B cell (primary cell): Measurements from ENCODE around the gene SLC6A5. TPM values are rescaled to one million over a fixed set of nuclear protein-coding genes. Genes with fewer than 3 reads are reported as not detected.

Source experiments
- ATAC-seq: fragments of 200-7000 bp; cut with Tn5 transposase; one replicate; pipeline ENCODE4 v1.10.0; 2021; ENCODE audit warnings: low read depth, mild to moderate bottlenecking, moderate number of reproducible peaks, moderate library complexity
- CTCF ChIA-PET: fragments of 350-600 bp; sonication (Branson Sonifier 250); formaldehyde crosslinking; loops from one replicate; lab custom pipeline; 2021; ENCODE audit warnings: antibody characterized with exemption, inconsistent platforms; lab: Charles Lee
- POLR2A ChIA-PET: fragments of 350-600 bp; sonication (Branson Sonifier 250); formaldehyde crosslinking; loops from one replicate; lab custom pipeline; 2021; ENCODE audit warnings: antibody characterized with exemption; lab: Charles Lee
- DNase-seq: peaks from one replicate; pipeline ENCODE4 v3.0.0; 2013
- H2AFZ ChIP-seq: 2 replicates; pipeline ENCODE4 v1.6.1; 2012; ENCODE audit warnings: mild to moderate bottlenecking, low read depth, low read length; ENCODE audit not compliant: insufficient read depth, poor library complexity, severe bottlenecking
- H3K27ac ChIP-seq, 2 donors: 1 replicate in 1 of 2; 2 replicates in 1 of 2; pipeline ENCODE4 v1.5.1; 2012 to 2013; ENCODE audit warnings: low read length in 2 of 2, mild to moderate bottlenecking in 2 of 2, moderate library complexity in 1 of 2
- H3K27me3 ChIP-seq, 4 experiments: fragments of 200-600 bp in 1 of 4; sonication (generic) in 1 of 4; replicated peaks in 1 of 4; 1 replicate in 2 of 4; 2 replicates in 2 of 4; pipeline versions ENCODE4 v1.6.1 to v1.7.0; 2013 to 2016; ENCODE audit warnings: low read length in 3 of 4, mild to moderate bottlenecking in 2 of 4, mixed read lengths in 1 of 4, moderate library complexity in 1 of 4; ENCODE audit not compliant: insufficient read depth in 4 of 4, control insufficient read depth in 3 of 4; ENCODE audit errors: control extremely low read depth in 1 of 4
- H3K36me3 ChIP-seq, 2 experiments: replicated peaks in 1 of 2; 1 replicate in 1 of 2; 2 replicates in 1 of 2; pipeline versions ENCODE4 v1.6.1 to v1.7.1; 2013; ENCODE audit warnings: low read length in 1 of 2; ENCODE audit not compliant: insufficient read depth in 2 of 2, control insufficient read depth in 1 of 2; ENCODE audit errors: control extremely low read depth in 1 of 2, extremely low read depth in 1 of 2
- H3K4me1 ChIP-seq, 2 donors: fragments of 200-600 bp in 1 of 2; sonication (generic) in 1 of 2; 1 replicate in 1 of 2; 2 replicates in 1 of 2; pipeline versions ENCODE4 v1.5.1 to v1.6.1; 2013 to 2017; ENCODE audit warnings: low read length in 2 of 2; ENCODE audit not compliant: control insufficient read depth in 2 of 2, insufficient read depth in 2 of 2
- H3K4me2 ChIP-seq: replicated peaks from 2 replicates; pipeline ENCODE3; 2012; ENCODE audit warnings: mild to moderate bottlenecking, low read depth, low read length; ENCODE audit not compliant: poor library complexity, severe bottlenecking
- H3K4me3 ChIP-seq, 5 experiments: fragments of 200-600 bp in 1 of 5; sonication (generic) in 1 of 5; 1 replicate in 3 of 5; 2 replicates in 2 of 5; pipeline versions ENCODE4 v1.5.1 to v1.7.0; 2011 to 2016; ENCODE audit warnings: low read length in 4 of 5, mild to moderate bottlenecking in 4 of 5, low read depth in 2 of 5, control low read depth in 1 of 5, moderate library complexity in 1 of 5; ENCODE audit not compliant: insufficient read depth in 1 of 5; ENCODE audit errors: control extremely low read depth in 1 of 5, extremely low read depth in 1 of 5
- H3K79me2 ChIP-seq: fragments of 200-600 bp; sonication (generic); one replicate; pipeline ENCODE4 v1.6.0; 2016; ENCODE audit warnings: low read length; ENCODE audit not compliant: control insufficient read depth, insufficient read depth
- H3K9ac ChIP-seq: fragments of 200-600 bp; sonication (generic); 2 replicates; pipeline ENCODE4 v1.6.1; 2017; ENCODE audit warnings: mild to moderate bottlenecking, low read length, moderate library complexity
- H3K9me3 ChIP-seq, 3 donors: one replicate each; pipeline versions ENCODE4 v1.6.1 to v1.7.1; 2013; ENCODE audit warnings: low read length in 2 of 3; ENCODE audit not compliant: control insufficient read depth in 2 of 3, insufficient read depth in 1 of 3; ENCODE audit errors: control extremely low read depth in 1 of 3
- H4K20me1 ChIP-seq: 2 replicates; pipeline ENCODE4 v1.6.0; 2012; ENCODE audit warnings: mild to moderate bottlenecking, low read length; ENCODE audit not compliant: insufficient read depth, control insufficient read depth, poor library complexity, severe bottlenecking
- H3K27ac Mint-ChIP-seq: one replicate; pipeline ENCODE4 v1.8.0; 2021; ENCODE audit warnings: mixed read lengths
- H3K27me3 Mint-ChIP-seq: one replicate; pipeline ENCODE4 v1.8.0; 2021; ENCODE audit warnings: mixed read lengths
- H3K4me1 Mint-ChIP-seq: one replicate; pipeline ENCODE4 v1.8.0; 2021; ENCODE audit warnings: mixed read lengths
- H3K4me3 Mint-ChIP-seq: one replicate; pipeline ENCODE4 v1.8.0; 2021; ENCODE audit warnings: mixed read lengths
- H3K9me3 Mint-ChIP-seq: one replicate; pipeline ENCODE4 v1.8.0; 2022; ENCODE audit warnings: mixed read lengths; ENCODE audit not compliant: insufficient read depth
- CTCF ChIP-seq: fragments of 200-600 bp; IDR thresholded peaks from one replicate; pipeline ENCODE4 v1.8.0; 2022; ENCODE audit warnings: antibody characterized with exemption, mild to moderate bottlenecking
- EZH2 ChIP-seq: IDR thresholded peaks from 2 replicates; pipeline ENCODE4 v1.6.1; 2012; ENCODE audit warnings: borderline replicate concordance, low read depth, mild to moderate bottlenecking, moderate library complexity, low read length; ENCODE audit not compliant: insufficient read depth, poor library complexity, severe bottlenecking
- WGBS: methylation state at CpG from one replicate; pipeline ENCODE4 v1.1.5; 2013; ENCODE audit warnings: missing lambda C conversion rate; ENCODE audit not compliant: insufficient coverage; 5-methylcytosine and 5-hydroxymethylcytosine counted together
- intact Hi-C: fragments of 100-400 bp; cut with micrococcal nuclease; formaldehyde crosslinking; loops from one replicate; pipeline ENCODE4 v1.10.0; 2022
- polyA plus RNA-seq: library from polyadenylated mRNA; depleted of rRNA; stranded (reverse); fragments of >200 nt; gene quantifications from 2 replicates; pipeline ENCODE4 v1.2.3, GENCODE V29; 2012
- total RNA-seq, 2 donors: library from RNA; stranded (reverse); fragments of 120-200 nt in 1 of 2; gene quantifications; 1 replicate in 1 of 2; 2 replicates in 1 of 2; pipeline versions ENCODE4 v1.2.3 to v1.2.4, GENCODE V29; 2013 to 2022

Gene SLC6A5
- total and polyA plus RNA-seq, 2 donors (not counting 1 experiment from before 2014, with no cell fraction given), result not detected

- 100% methylated on average over 3 of the region's 4 CpGs for WGBS
- Histone ChIP-seq H3K4me2 (no peak overlapping the region), H4K20me1 (no peaks in the 10 kb centered on the region), H3K4me1 (no peaks in the 10 kb centered on the region), H3K36me3 (no peaks in the 10 kb centered on the region), H3K27me3 (peaks cover 0 to 4% (median 0%) of the 10 kb centered on the region in 4 experiments), H3K4me3 (no peak overlapping the region), H3K9me3 (peaks cover 0 to 12% (median 0%) of the 10 kb centered on the region in 3 donors), H3K79me2 (no peaks in the 10 kb centered on the region), H3K27ac (no peak overlapping the region), H3K9ac (no peak overlapping the region), H2AFZ (no peak overlapping the region)
- POLR2A ChIA-PET, result no interaction called here
- H3K9me3 Mint-ChIP-seq, result peaks cover 7% of the 10 kb centered on the region
- H3K27me3 Mint-ChIP-seq, result peaks cover 13% of the 10 kb centered on the region
- no peak overlapping the region for H3K27ac Mint-ChIP-seq
- DNase-seq, result no peak
- TF ChIP-seq CTCF, result no peak
- TF ChIP-seq EZH2, result no peak
- H3K4me1 Mint-ChIP-seq, result no peaks in the 10 kb centered on the region
- no peak for ATAC-seq
- no peak overlapping the region for H3K4me3 Mint-ChIP-seq
- CTCF ChIA-PET, result no interaction called here
- intact Hi-C loops, result no loop called here
Measured at GRCh38 chr11:20558741-20559140, 40.7 kb upstream of the SLC6A5 start.

- Mint-ChIP-seq H3K4me1 (no peaks in the 10 kb centered on the region), H3K27ac (no peak overlapping the region), H3K9me3 (peaks cover 7% of the 10 kb centered on the region), H3K27me3 (peaks cover 17% of the 10 kb centered on the region), H3K4me3 (no peak overlapping the region)
- Histone ChIP-seq H3K4me2 (no peak overlapping the region), H3K79me2 (no peaks in the 10 kb centered on the region), H3K27me3 (peaks cover 0 to 4% (median 0%) of the 10 kb centered on the region in 4 experiments), H3K9me3 (peaks cover 0 to 12% (median 0%) of the 10 kb centered on the region in 3 donors), H3K4me3 (no peak overlapping the region), H3K36me3 (no peaks in the 10 kb centered on the region), H4K20me1 (no peaks in the 10 kb centered on the region), H2AFZ (no peak overlapping the region), H3K4me1 (no peaks in the 10 kb centered on the region), H3K9ac (no peak overlapping the region), H3K27ac (no peak overlapping the region)
- ChIA-PET CTCF (no interaction called here), POLR2A (no interaction called here)
- no peak for ATAC-seq
- WGBS, result no CpG with 5 or more reads among the region's 4 CpGs
- no peak for TF ChIP-seq EZH2
- TF ChIP-seq CTCF, result no peak
- DNase-seq, result no peak
- intact Hi-C loops, result no loop called here
Measured at GRCh38 chr11:20559523-20560300, 39.7 kb upstream of the SLC6A5 start.
